Thoracic aorta (tissue), 2 donors: ENCODE results near the gene FAM161A. TPM values are rescaled to one million over a fixed set of nuclear protein-coding genes. Genes with fewer than 3 reads are reported as not detected.

Experiments
- ATAC-seq: fragments of 150-250 bp; one replicate; pipeline ENCODE4 v1.8.0; 2017; ENCODE audit warnings: low read depth; ENCODE audit not compliant: insufficient number of reproducible peaks, low FRiP score
- DNase-seq: peaks from one replicate; pipeline ENCODE4 v3.0.0-alpha.2; 2020; ENCODE audit warnings: low spot score
- H3K27ac ChIP-seq, 2 donors: fragments of 200-600 bp; sonication (generic); 1 replicate in 1 of 2; 2 replicates in 1 of 2; pipeline ENCODE4 v1.5.1; 2016; ENCODE audit warnings: mild to moderate bottlenecking in 2 of 2, moderate library complexity in 2 of 2
- H3K27me3 ChIP-seq: fragments of 200-600 bp; sonication (generic); replicated peaks from 2 replicates; pipeline ENCODE4 v1.6.0; 2016; ENCODE audit warnings: mild to moderate bottlenecking; ENCODE audit not compliant: insufficient read depth
- H3K36me3 ChIP-seq: fragments of 200-600 bp; sonication (generic); one replicate; pipeline ENCODE4 v1.5.1; 2016
- H3K4me1 ChIP-seq, 2 donors: fragments of 200-600 bp; sonication (generic); 1 replicate in 1 of 2; 2 replicates in 1 of 2; pipeline versions ENCODE4 v1.5.1 to v1.6.0; 2016; ENCODE audit warnings: low read depth in 2 of 2, mild to moderate bottlenecking in 1 of 2; ENCODE audit not compliant: control insufficient read depth in 1 of 2
- H3K4me3 ChIP-seq: fragments of 200-600 bp; sonication (generic); 2 replicates; pipeline ENCODE4 v1.5.1; 2016; ENCODE audit warnings: mild to moderate bottlenecking
- H3K9me3 ChIP-seq: fragments of 200-600 bp; sonication (generic); 2 replicates; pipeline ENCODE4 v1.5.1; 2016
- CTCF ChIP-seq: fragments of 200-600 bp; sonication (generic); IDR thresholded peaks from one replicate; pipeline ENCODE4 v1.5.1; 2019; ENCODE audit warnings: antibody characterized with exemption
- total RNA-seq, 2 donors: library from RNA; depleted of rRNA; stranded (reverse); fragments of >200 nt; gene quantifications; one replicate each; pipeline versions ENCODE4 v1.1.0 to v1.2.3, GENCODE V29; 2016

The FAM161A gene
- total RNA-seq, 2 donors from 2014 or later, result 4.6 to 13.8 TPM

DNA sequence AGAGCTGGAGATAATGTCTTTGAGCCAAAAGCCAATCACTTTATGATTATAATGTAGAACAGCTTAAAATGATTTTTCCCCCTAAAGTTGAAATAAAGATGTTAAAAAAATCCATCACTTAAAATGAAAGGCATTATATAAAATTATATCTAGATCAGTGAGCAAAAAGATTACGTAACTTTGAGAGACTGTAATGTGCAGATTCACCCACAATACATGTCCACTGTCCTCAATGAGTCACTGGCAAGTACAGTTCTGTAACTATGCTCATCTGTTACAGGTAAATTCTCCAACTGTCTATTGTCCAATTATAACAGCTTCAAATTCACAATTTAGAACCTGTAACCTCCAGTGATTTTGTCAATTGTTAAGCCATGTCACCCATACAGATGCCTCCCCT lies 19.0 kb downstream of the FAM161A start:
- no peak overlapping the region for H3K27ac ChIP-seq
- H3K4me1 ChIP-seq, result no peaks in the 10 kb centered on the region
- H3K4me3 ChIP-seq, result no peak overlapping the region
- ATAC-seq (no peak), DNase-seq (no peak)
- H3K9me3 ChIP-seq, result no peaks in the 10 kb centered on the region
- no peak for TF ChIP-seq CTCF
- H3K36me3 ChIP-seq, result no peaks in the 10 kb centered on the region
- H3K27me3 ChIP-seq, result no peaks in the 10 kb centered on the region

GRCh38 chr2:61833971-61834370 lies 19.9 kb downstream of the FAM161A start:
- TF ChIP-seq CTCF, result no peak
- H3K36me3 ChIP-seq, result no peaks in the 10 kb centered on the region
- no peak overlapping the region for H3K4me3 ChIP-seq
- H3K27ac ChIP-seq, result no peak overlapping the region
- H3K27me3 ChIP-seq, result no peaks in the 10 kb centered on the region
- no peak for DNase-seq
- no peak for ATAC-seq
- H3K4me1 ChIP-seq, result no peaks in the 10 kb centered on the region
- no peaks in the 10 kb centered on the region for H3K9me3 ChIP-seq

GRCh38 chr2:61832183-61832841 lies 21.5 kb downstream of the FAM161A start:
- no peak for TF ChIP-seq CTCF
- Histone ChIP-seq H3K27me3 (no peaks in the 10 kb centered on the region), H3K36me3 (no peaks in the 10 kb centered on the region), H3K9me3 (no peaks in the 10 kb centered on the region), H3K27ac (no peak overlapping the region), H3K4me1 (no peaks in the 10 kb centered on the region), H3K4me3 (no peak overlapping the region)
- ATAC-seq (no peak), DNase-seq (no peak)

- TF ChIP-seq CTCF, result no peak
- ATAC-seq, result no peak
- Histone ChIP-seq H3K27me3 (no peaks in the 10 kb centered on the region), H3K27ac (no peak overlapping the region), H3K36me3 (no peaks in the 10 kb centered on the region), H3K9me3 (no peaks in the 10 kb centered on the region), H3K4me3 (no peak overlapping the region), H3K4me1 (no peaks in the 10 kb centered on the region)
- DNase-seq, result no peak
These were observed 31.6 kb downstream of the FAM161A start for GRCh38 chr2:61822255-61822654.

DNA sequence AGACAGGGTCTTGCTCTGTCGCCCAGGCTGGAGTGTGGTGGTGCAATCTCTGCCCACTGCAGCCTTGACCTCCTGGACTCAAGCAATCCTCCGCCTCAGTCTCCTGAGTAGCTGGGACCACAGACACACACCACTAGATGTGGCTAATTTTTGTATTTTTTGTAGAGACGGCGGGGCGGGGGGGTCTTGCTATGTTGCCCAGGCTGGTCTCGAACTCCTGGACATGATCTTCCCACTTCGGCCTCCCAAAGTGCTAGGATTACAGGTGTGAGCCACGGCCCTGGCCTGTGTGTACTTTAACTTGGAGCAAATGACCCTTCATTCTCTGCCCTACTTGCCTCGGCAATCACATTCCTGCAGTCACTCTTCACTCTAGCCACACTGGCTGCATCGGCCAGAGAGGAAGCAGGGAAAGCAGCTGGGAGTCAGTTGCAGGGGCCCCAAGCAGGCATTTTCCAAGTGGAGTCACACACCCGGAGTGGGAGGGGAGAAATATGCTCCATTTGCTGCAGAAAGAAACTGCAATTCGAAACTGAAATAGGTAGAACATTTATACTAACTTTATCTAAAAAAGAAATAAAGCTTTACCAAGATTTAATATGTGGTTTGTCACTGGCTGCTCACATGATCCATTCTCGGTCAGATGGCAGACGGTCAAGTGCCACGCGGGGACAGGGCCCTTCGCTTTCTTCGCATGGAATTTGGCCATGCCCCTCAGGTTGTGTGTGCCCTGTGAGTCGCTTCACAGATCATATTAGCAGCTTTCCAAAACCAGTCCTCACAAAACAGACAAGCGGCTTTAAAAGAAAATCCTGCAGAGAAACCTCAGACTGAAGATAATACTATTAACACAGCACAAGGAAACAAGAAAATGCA lies 37.1 kb downstream of the FAM161A start:
- Histone ChIP-seq H3K27ac (no peak overlapping the region), H3K36me3 (no peaks in the 10 kb centered on the region), H3K4me1 (no peaks in the 10 kb centered on the region), H3K27me3 (no peaks in the 10 kb centered on the region), H3K4me3 (no peak overlapping the region), H3K9me3 (no peaks in the 10 kb centered on the region)
- ATAC-seq, result no peak
- no peak for DNase-seq
- no peak for TF ChIP-seq CTCF
